WTC11 (cell line): ENCODE measurements around the gene OR52D1. TPM values are rescaled to one million over a fixed set of nuclear protein-coding genes. Genes with fewer than 3 reads are reported as not detected.

Source experiments
- ATAC-seq: fragments of 200-7000 bp; cut with Tn5 transposase; 2 replicates; pipeline ENCODE4 v1.10.0; 2021; ENCODE audit warnings: mild to moderate bottlenecking, moderate library complexity
- CTCF ChIA-PET: fragments of 300-600 bp; sonication (Branson Sonifier 250); formaldehyde crosslinking; loops from one replicate; lab custom pipeline; 2021; ENCODE audit warnings: antibody characterized with exemption; lab: Charles Lee
- POLR2A ChIA-PET: fragments of 350-600 bp; sonication (Branson Sonifier 250); formaldehyde crosslinking; loops from one replicate; lab custom pipeline; 2021; ENCODE audit warnings: antibody characterized with exemption; lab: Charles Lee
- DNase-seq: peaks from one replicate; pipeline ENCODE4 v3.0.0; 2021; ENCODE audit warnings: low spot score
- H3K27ac Mint-ChIP-seq: 2 replicates; pipeline ENCODE4 v1.8.0; 2021; ENCODE audit warnings: mixed read lengths
- H3K27me3 Mint-ChIP-seq: 2 replicates; pipeline ENCODE4 v1.8.0; 2021; ENCODE audit warnings: low read depth, mild to moderate bottlenecking, moderate library complexity, mixed read lengths
- H3K36me3 Mint-ChIP-seq: 2 replicates; pipeline ENCODE4 v1.8.0; 2021; ENCODE audit warnings: mixed read lengths
- H3K4me1 Mint-ChIP-seq: 2 replicates; pipeline ENCODE4 v1.8.0; 2022; ENCODE audit warnings: mixed read lengths
- H3K4me3 Mint-ChIP-seq: 2 replicates; pipeline ENCODE4 v1.8.0; 2021; ENCODE audit warnings: mild to moderate bottlenecking, moderate library complexity, mixed read lengths
- H3K9me3 Mint-ChIP-seq: 2 replicates; pipeline ENCODE4 v1.8.0; 2021; ENCODE audit warnings: mixed read lengths
- ATF2 ChIP-seq: sonication (generic); formaldehyde crosslinking; IDR thresholded peaks from 2 replicates; pipeline ENCODE4 v1.8.1; 2022; ENCODE audit warnings: low read depth, missing genetic modification reagents, borderline replicate concordance
- CBFB ChIP-seq: sonication (generic); formaldehyde crosslinking; IDR thresholded peaks from 2 replicates; pipeline ENCODE4 v1.8.1; 2022; ENCODE audit warnings: mild to moderate bottlenecking, low read depth, missing genetic modification reagents
- CTCF ChIP-seq: fragments of 200-600 bp; IDR thresholded peaks from 2 replicates; pipeline ENCODE4 v1.8.0; 2022; ENCODE audit warnings: antibody characterized with exemption
- E2F5 ChIP-seq: sonication (generic); formaldehyde crosslinking; IDR thresholded peaks from 2 replicates; pipeline ENCODE4 v1.8.1; 2022; ENCODE audit warnings: mild to moderate bottlenecking, moderate library complexity, missing genetic modification reagents
- EMX1 ChIP-seq: fragments of 250-450 bp; sonication (Bioruptor Pico); IDR thresholded peaks from 2 replicates; pipeline ENCODE4 v1.8.0; 2021; ENCODE audit warnings: mild to moderate bottlenecking
- ESRRA ChIP-seq: sonication (generic); formaldehyde crosslinking; IDR thresholded peaks from 2 replicates; pipeline ENCODE4 v1.8.1; 2022; ENCODE audit warnings: mild to moderate bottlenecking, missing genetic modification reagents, borderline replicate concordance
- FOXP1 ChIP-seq: sonication (generic); formaldehyde crosslinking; IDR thresholded peaks from 2 replicates; pipeline ENCODE4 v1.8.0; 2022; ENCODE audit warnings: missing genetic modification reagents, mild to moderate bottlenecking, moderate library complexity, borderline replicate concordance
- GRHL2 ChIP-seq: fragments of 250-450 bp; sonication (Bioruptor Pico); IDR thresholded peaks from 2 replicates; pipeline ENCODE4 v1.8.0; 2022; ENCODE audit warnings: mild to moderate bottlenecking, moderate library complexity; ENCODE audit not compliant: insufficient replicate concordance, severe bottlenecking
- IRF1 ChIP-seq: sonication (generic); formaldehyde crosslinking; IDR thresholded peaks from 2 replicates; pipeline ENCODE4 v1.8.0; 2023; ENCODE audit warnings: missing genetic modification reagents
- NFE2L1 ChIP-seq: sonication (generic); formaldehyde crosslinking; IDR thresholded peaks from 2 replicates; pipeline ENCODE4 v1.8.1; 2023; ENCODE audit warnings: missing genetic modification reagents
- NR2C2 ChIP-seq: sonication (generic); formaldehyde crosslinking; IDR thresholded peaks from 2 replicates; pipeline ENCODE4 v1.8.0; 2022; ENCODE audit warnings: mild to moderate bottlenecking, missing genetic modification reagents
- NR3C1 ChIP-seq: sonication (generic); formaldehyde crosslinking; conservative IDR thresholded peaks from 2 replicates; pipeline ENCODE4 v1.8.1; 2023; ENCODE audit warnings: low read depth, mild to moderate bottlenecking, missing genetic modification reagents
- OVOL2 ChIP-seq: fragments of 250-450 bp; sonication (Bioruptor Pico); IDR thresholded peaks from 2 replicates; pipeline ENCODE4 v1.9.0; 2021; ENCODE audit warnings: mild to moderate bottlenecking, borderline replicate concordance
- PRDM15 ChIP-seq: sonication (generic); formaldehyde crosslinking; IDR thresholded peaks from 2 replicates; pipeline ENCODE4 v1.8.0; 2022; ENCODE audit warnings: missing genetic modification reagents
- RORB ChIP-seq: fragments of 250-450 bp; sonication (Bioruptor Pico); IDR thresholded peaks from 2 replicates; pipeline ENCODE4 v1.9.0; 2021; ENCODE audit warnings: mild to moderate bottlenecking
- STAT6 ChIP-seq: sonication (generic); formaldehyde crosslinking; conservative IDR thresholded peaks from 2 replicates; pipeline ENCODE4 v1.8.1; 2023; ENCODE audit warnings: mild to moderate bottlenecking, low read depth, missing genetic modification reagents, moderate library complexity
- TP53 ChIP-seq: sonication (generic); formaldehyde crosslinking; IDR thresholded peaks from 2 replicates; pipeline ENCODE4 v1.8.1; 2023; ENCODE audit warnings: mild to moderate bottlenecking, missing genetic modification reagents
- USF1 ChIP-seq: sonication (generic); formaldehyde crosslinking; IDR thresholded peaks from 2 replicates; pipeline ENCODE4 v1.8.0; 2022; ENCODE audit warnings: mild to moderate bottlenecking, missing genetic modification reagents
- USF2 ChIP-seq: sonication (generic); formaldehyde crosslinking; IDR thresholded peaks from 2 replicates; pipeline ENCODE4 v1.8.1; 2023; ENCODE audit warnings: mild to moderate bottlenecking, missing genetic modification reagents, moderate library complexity
- ZNF121 ChIP-seq: sonication (generic); formaldehyde crosslinking; IDR thresholded peaks from 2 replicates; pipeline ENCODE4 v1.8.0; 2023; ENCODE audit warnings: missing genetic modification reagents
- ZNF416 ChIP-seq: fragments of 250-450 bp; sonication (Bioruptor Pico); IDR thresholded peaks from 2 replicates; pipeline ENCODE4 v1.9.0; 2021; ENCODE audit warnings: mild to moderate bottlenecking, inconsistent platforms
- total RNA-seq: library from RNA; stranded (reverse); gene quantifications from 3 replicates; pipeline ENCODE4 v1.2.3, GENCODE V29; 2021

The OR52D1 gene
- total RNA-seq, 1 experiment from 2014 or later, result not detected

GRCh38 chr11:5460983-5461621 is 27.4 kb upstream of the OR52D1 start (continued):
- no peak for TF ChIP-seq CBFB
- TF ChIP-seq GRHL2 (CRISPR knock-in tag), result no peak
- TF ChIP-seq CTCF, result no peak
- no peak for TF ChIP-seq ESRRA (CRISPR knock-in tag)
- no peak for TF ChIP-seq ZNF416
- no peak for TF ChIP-seq USF2
- TF ChIP-seq NFE2L1, result no peak
- TF ChIP-seq IRF1, result no peak
- TF ChIP-seq OVOL2, result no peak
- TF ChIP-seq E2F5 (CRISPR knock-in tag), result no peak
- TF ChIP-seq ATF2 (CRISPR knock-in tag), result no peak
- TF ChIP-seq ZNF121 (CRISPR knock-in tag), result no peak
- TF ChIP-seq NR3C1 (CRISPR knock-in tag), result no peak

GRCh38 chr11:5467527-5467926 is 21.0 kb upstream of the OR52D1 start:
- no peaks in the 10 kb centered on the region for H3K9me3 Mint-ChIP-seq
- peaks cover 7% of the 10 kb centered on the region; the same call in 1 of the 2 replicates for H3K4me1 Mint-ChIP-seq
- ChIA-PET CTCF (interaction anchor here (1.7 kb wide), 1 partner anchor 9 kb away, joined by 5 read pairs; no protein-coding TSS in a partner anchor), POLR2A (no interaction called here)
- no peak overlapping the region for H3K4me3 Mint-ChIP-seq
- ATAC-seq (no peak), DNase-seq (no peak)
- H3K27ac Mint-ChIP-seq, result no peak overlapping the region
- no peaks in the 10 kb centered on the region for H3K36me3 Mint-ChIP-seq
- no peaks in the 10 kb centered on the region; the same call in 1 of the 2 replicates for H3K27me3 Mint-ChIP-seq
- TF ChIP-seq PRDM15, result no peak
- TF ChIP-seq NR2C2, result no peak
- no peak for TF ChIP-seq STAT6 (CRISPR knock-in tag)
- no peak for TF ChIP-seq EMX1 (CRISPR knock-in tag)
- TF ChIP-seq USF1 (CRISPR knock-in tag), result no peak
- no peak for TF ChIP-seq RORB (CRISPR knock-in tag)
- no peak for TF ChIP-seq FOXP1 (CRISPR knock-in tag)
- no peak for TF ChIP-seq TP53 (CRISPR knock-in tag)
